ENCODE measurements around the gene THEMIS2.

DNA sequence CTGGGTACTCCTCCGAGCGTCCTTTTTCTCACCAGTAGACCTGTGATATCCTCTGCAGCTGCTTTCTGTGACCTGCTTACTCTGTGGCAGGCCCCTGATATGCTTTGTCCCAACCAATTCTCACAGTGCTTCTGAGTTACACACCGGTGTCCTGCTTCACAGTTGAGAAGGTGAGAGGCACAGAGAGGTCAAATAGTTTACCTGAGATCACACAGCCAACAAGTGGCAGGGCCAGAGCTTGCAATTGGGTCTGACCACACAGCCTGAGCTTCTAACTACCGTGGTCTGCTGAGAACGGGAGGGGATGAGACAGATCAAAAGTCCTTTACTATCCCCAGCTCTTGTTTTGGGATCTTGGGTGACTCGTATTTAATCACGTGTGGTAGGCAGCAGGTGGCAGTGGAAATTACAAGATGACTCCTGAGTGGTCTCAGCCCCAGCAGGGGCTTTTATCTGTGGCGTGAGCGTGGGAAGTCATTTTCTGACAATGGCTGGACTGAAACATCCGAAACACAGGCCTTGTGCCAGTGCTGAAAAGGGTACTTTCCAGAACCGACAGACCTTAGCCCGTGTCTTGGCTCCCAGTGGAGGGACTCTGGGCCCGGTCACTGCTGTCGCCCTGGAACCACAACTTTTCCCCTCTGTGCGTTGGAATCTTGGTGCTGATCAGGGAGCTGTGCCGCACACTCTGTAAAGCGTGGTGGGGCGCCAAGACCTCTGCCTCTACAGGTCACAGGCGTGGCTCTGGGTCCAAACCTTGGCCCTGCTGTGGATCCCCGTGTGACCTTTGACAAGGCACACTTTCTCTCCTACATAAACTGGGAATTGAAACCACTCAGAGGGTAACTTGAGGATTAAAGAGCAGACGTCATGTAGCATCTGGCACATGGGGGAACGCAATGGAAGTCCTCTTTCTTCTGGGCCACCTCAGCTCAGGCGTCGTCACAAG is 11.9 kb downstream of the THEMIS2 start:
- no peak for TF ChIP-seq CTCF (IDR thresholded peaks at IDR 0.05; ENCODE audit: insufficient read depth, low read length, poor library complexity, severe bottlenecking)
- TF ChIP-seq EZH2phosphoT487 (conservative IDR thresholded peaks at IDR 0.05; ENCODE audit: low read length) = no peak

Data from SU-DHL-6 (cell line).